Astrocyte of the spinal cord (primary cell): ENCODE data around the gene C2orf15.
"Not testable (repeated sequence)": the region's sequence is repeated elsewhere in the genome, so short reads cannot be mapped to it uniquely, and the experiment has no call there.

Experiments used
- DNase-seq: peaks from one replicate; pipeline ENCODE4 v3.0.0; 2011; ENCODE audit warnings: low read depth, low spot score
- H3K4me3 ChIP-seq: 2 replicates; pipeline ENCODE4 v1.5.1; 2011; ENCODE audit warnings: low read depth, mild to moderate bottlenecking, low read length, moderate library complexity
- CTCF ChIP-seq: IDR thresholded peaks from 2 replicates; pipeline ENCODE4 v1.5.1; 2012; ENCODE audit warnings: low read depth, mild to moderate bottlenecking, low read length, inconsistent platforms
- in situ Hi-C: cut with HindIII; loops from 2 replicates; pipeline ENCODE4 v1.10.0; 2017; ENCODE audit warnings: low sequenced_read_pairs

Gene C2orf15

GRCh38 chr2:99183025-99183424, 41.5 kb downstream of the C2orf15 start:
- TF ChIP-seq CTCF = no peak
- H3K4me3 ChIP-seq = no peak overlapping the region
- no peak for DNase-seq
- in situ Hi-C loops = no loop called here

GRCh38 chr2:99184811-99185210, 43.3 kb downstream of the C2orf15 start:
- no peak overlapping the region for H3K4me3 ChIP-seq
- in situ Hi-C loops = no loop called here
- DNase-seq = no peak
- no peak for TF ChIP-seq CTCF

DNA sequence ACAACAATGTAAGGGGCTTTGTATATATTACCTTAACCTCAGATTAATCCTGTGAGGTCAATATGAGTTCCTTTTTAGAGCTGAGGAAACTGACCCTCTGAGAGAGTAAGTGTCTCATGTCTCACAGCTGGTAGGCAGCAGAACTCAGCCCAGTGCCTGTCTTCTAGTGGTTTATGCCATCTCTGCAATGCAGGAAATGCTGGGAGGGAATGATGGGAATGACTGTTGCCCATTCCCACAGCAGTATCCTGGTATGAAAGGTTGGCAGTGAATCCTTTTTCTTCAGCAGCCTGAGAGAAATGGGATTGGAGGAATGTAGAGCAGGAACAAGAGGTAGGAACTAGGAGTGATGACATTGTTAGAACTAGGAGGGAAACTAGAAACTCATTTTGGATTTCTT, 45.5 kb downstream of the C2orf15 start:
- TF ChIP-seq CTCF = no peak
- H3K4me3 ChIP-seq = no peak overlapping the region
- no peak for DNase-seq
- in situ Hi-C loops = no loop called here

- H3K4me3 ChIP-seq = no peak overlapping the region
- DNase-seq = no peak
- TF ChIP-seq CTCF = no peak
- in situ Hi-C loops = no loop called here
Observed at GRCh38 chr2:99188357-99188756, 46.9 kb downstream of the C2orf15 start.

- peak; percentile 16 for TF ChIP-seq CTCF
- in situ Hi-C loops = no loop called here
Observed at GRCh38 chr2:99190548-99190947, 49.0 kb downstream of the C2orf15 start.

DNA sequence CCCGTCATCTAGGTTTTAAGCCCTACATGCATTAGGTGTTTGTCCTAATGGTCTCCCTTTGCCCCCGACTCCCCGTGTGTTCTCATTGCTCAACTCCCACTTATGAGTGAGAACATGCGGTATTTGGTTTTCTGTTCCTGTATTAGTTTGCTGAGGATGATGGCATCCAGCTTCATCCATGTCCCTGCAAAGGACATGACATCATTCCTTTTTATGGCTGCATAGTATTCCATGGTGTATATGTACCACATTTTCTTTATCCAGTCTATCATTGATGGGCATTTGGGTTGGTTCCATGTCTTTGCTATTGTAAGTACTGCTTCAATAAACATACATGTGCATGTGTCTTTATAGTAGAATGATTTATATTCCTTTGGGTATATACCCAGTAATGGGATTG, 50.9 kb downstream of the C2orf15 start:
- DNase-seq, in situ Hi-C loops: not testable (repeated sequence)

More at GRCh38 chr2:99190548-99190947, 49.0 kb downstream of the C2orf15 start:
- H3K4me3 ChIP-seq = no peak overlapping the region
- DNase-seq = no peak

DNA sequence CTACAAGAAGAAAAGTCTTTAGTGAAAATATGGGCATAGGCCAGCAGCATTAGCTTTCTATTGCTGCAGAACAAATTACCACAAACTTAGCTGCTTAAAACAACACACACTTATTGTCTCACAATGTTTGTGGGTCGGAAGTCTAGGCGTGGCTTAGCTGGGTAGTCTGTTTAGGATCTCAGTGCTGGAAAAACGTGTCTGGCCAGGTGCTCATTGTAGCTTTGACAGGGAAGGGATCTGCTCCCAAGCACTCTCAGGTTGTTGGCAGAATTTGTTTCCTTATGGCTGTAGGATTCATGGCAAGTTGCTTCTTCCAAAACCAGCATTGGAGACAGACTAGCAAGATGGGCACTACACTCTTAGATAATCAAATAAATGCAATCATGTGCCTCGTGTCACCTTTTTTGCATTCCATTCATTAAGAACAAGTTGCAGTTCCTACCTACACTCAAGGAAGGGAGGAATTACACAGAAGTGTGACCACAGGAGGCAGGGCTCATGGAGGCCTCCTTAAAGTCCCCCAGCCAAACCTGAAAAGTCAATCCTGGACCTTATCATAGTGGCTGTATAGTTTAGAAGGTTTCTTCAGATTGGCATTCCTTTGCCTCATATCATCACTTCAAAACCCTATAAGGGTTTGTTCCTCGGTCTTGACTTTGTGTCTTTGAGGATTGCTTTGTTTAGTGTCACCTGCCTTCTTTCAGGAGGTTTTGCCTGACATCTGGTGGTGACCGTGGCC, 56.8 kb downstream of the C2orf15 start:
- DNase-seq = no peak
- TF ChIP-seq CTCF = no peak
- H3K4me3 ChIP-seq = no peak overlapping the region
- in situ Hi-C loops = no loop called here

More for the DNA sequence above, 50.9 kb downstream of the C2orf15 start:
- not testable (repeated sequence) for H3K4me3 ChIP-seq
